Endothelial cell of umbilical vein (primary cell): ENCODE measurements around the gene ENDOD1. TPM values are rescaled to one million over a fixed set of nuclear protein-coding genes. Genes with fewer than 3 reads are reported as not detected.

ENCODE experiments used
- BruUV-seq: library from RNA; stranded (reverse); fragments of 400-500 nt; replicated peaks from 2 replicates; lab custom pipeline; 2021; lab: Mats Ljungman, UMichigan
- CTCF ChIA-PET: fragments of 300-600, 350-600 bp; sonication (Branson Sonifier 250); formaldehyde crosslinking; loops from one replicate; lab custom pipeline; 2021; ENCODE audit warnings: antibody characterized with exemption, inconsistent platforms; lab: Charles Lee
- POLR2A ChIA-PET: fragments of 300-600, 350-600 bp; sonication (Branson Sonifier 250); formaldehyde crosslinking; loops from one replicate; lab custom pipeline; 2021; ENCODE audit warnings: antibody characterized with exemption, inconsistent platforms; lab: Charles Lee
- DNase-seq: peaks from one replicate; pipeline ENCODE4 v3.0.0-alpha.2; 2011; ENCODE audit warnings: low read depth, low spot score
- FAIRE-seq: peaks from 2 replicates; lab custom pipeline; 2011; peaks lifted over from hg19 to GRCh38; lab: Jason Lieb, UNC
- H2AFZ ChIP-seq: 2 replicates; pipeline ENCODE4 v1.6.0; 2012; ENCODE audit warnings: low read depth, low read length, control low read depth, inconsistent platforms
- H3K27ac ChIP-seq: 2 replicates; pipeline ENCODE4 v1.5.1; 2011; ENCODE audit warnings: low read depth, mild to moderate bottlenecking, control low read depth, low read length, moderate library complexity; ENCODE audit not compliant: insufficient read depth
- H3K27me3 ChIP-seq, 2 experiments: 2 replicates each; pipeline versions ENCODE4 v1.6.0 to v1.6.1; 2011; ENCODE audit warnings: low read length in 2 of 2, mixed read lengths in 1 of 2; ENCODE audit not compliant: control insufficient read depth in 2 of 2, insufficient read depth in 2 of 2
- H3K36me3 ChIP-seq, 2 experiments: 2 replicates in 1 of 2; 3 replicates in 1 of 2; pipeline ENCODE4 v1.5.1; 2011; ENCODE audit warnings: low read length in 2 of 2, mild to moderate bottlenecking in 1 of 2, moderate library complexity in 1 of 2; ENCODE audit not compliant: control insufficient read depth in 2 of 2, insufficient read depth in 2 of 2; ENCODE audit errors: extremely low read depth in 1 of 2
- H3K4me1 ChIP-seq: 3 replicates; pipeline ENCODE4 v1.5.1; 2011; ENCODE audit warnings: mild to moderate bottlenecking, low read length; ENCODE audit not compliant: control insufficient read depth, insufficient read depth; ENCODE audit errors: extremely low read depth
- H3K4me2 ChIP-seq: 2 replicates; pipeline ENCODE4 v1.6.1; 2011; ENCODE audit warnings: low read length, control low read depth, mixed read lengths; ENCODE audit not compliant: insufficient read depth
- H3K4me3 ChIP-seq, 3 experiments: fragments of 200-600 bp in 1 of 3; sonication (generic), shearing (Covaris generic) in 1 of 3; replicated peaks in 1 of 3; 2 replicates each; pipeline ENCODE4 v1.5.1; 2011 to 2016; ENCODE audit warnings: control low read depth in 3 of 3, low read length in 3 of 3, mild to moderate bottlenecking in 2 of 3, inconsistent platforms in 1 of 3, low read depth in 1 of 3, moderate library complexity in 1 of 3; ENCODE audit not compliant: insufficient read depth in 1 of 3
- H3K79me2 ChIP-seq: 2 replicates; pipeline ENCODE4 v1.6.0; 2012; ENCODE audit warnings: low read length, inconsistent platforms; ENCODE audit not compliant: control insufficient read depth, insufficient read depth
- H3K9ac ChIP-seq: replicated peaks from 2 replicates; pipeline ENCODE3; 2011; ENCODE audit warnings: low read length, control low read depth; ENCODE audit not compliant: insufficient read depth; ENCODE audit errors: extremely low read depth
- H3K9me1 ChIP-seq: replicated peaks from 3 replicates; pipeline ENCODE4 v1.6.0; 2011; ENCODE audit warnings: mild to moderate bottlenecking, low read length; ENCODE audit not compliant: control insufficient read depth, insufficient read depth; ENCODE audit errors: extremely low read depth
- H3K9me3 ChIP-seq: replicated peaks from 2 replicates; pipeline ENCODE4 v1.5.1; 2012; ENCODE audit warnings: low read length, inconsistent platforms; ENCODE audit not compliant: control insufficient read depth, insufficient read depth
- H4K20me1 ChIP-seq: replicated peaks from 2 replicates; pipeline ENCODE3; 2011; ENCODE audit warnings: mild to moderate bottlenecking, low read length; ENCODE audit not compliant: control insufficient read depth, insufficient read depth; ENCODE audit errors: extremely low read depth
- CTCF ChIP-seq, 2 donors: IDR thresholded peaks; 1 replicate in 1 of 2; 2 replicates in 1 of 2; pipeline ENCODE4 v1.5.1; 2011; ENCODE audit warnings: low read length in 2 of 2, mild to moderate bottlenecking in 2 of 2, moderate library complexity in 2 of 2, control low read depth in 1 of 2, inconsistent platforms in 1 of 2, low read depth in 1 of 2; ENCODE audit not compliant: insufficient read depth in 1 of 2; ENCODE audit errors: extremely low read depth in 1 of 2
- EZH2 ChIP-seq: IDR thresholded peaks from 2 replicates; pipeline ENCODE4 v1.6.1; 2012; ENCODE audit warnings: borderline replicate concordance, low read depth, mild to moderate bottlenecking, moderate library complexity, low read length, inconsistent platforms; ENCODE audit not compliant: severe bottlenecking
- FOS ChIP-seq: IDR thresholded peaks from 2 replicates; pipeline ENCODE4 v1.6.1; 2011; ENCODE audit warnings: mild to moderate bottlenecking, low read length, moderate library complexity, borderline replicate concordance; ENCODE audit not compliant: insufficient read depth
- GATA2 ChIP-seq: IDR thresholded peaks from 2 replicates; pipeline ENCODE4 v1.7.0; 2011; ENCODE audit warnings: low read depth, mild to moderate bottlenecking, moderate library complexity, mixed read lengths, low read length; ENCODE audit not compliant: insufficient read length, insufficient read depth
- JUN ChIP-seq: IDR thresholded peaks from 2 replicates; pipeline ENCODE4 v1.6.1; 2011; ENCODE audit warnings: borderline replicate concordance, low read depth; ENCODE audit not compliant: insufficient read length, insufficient read depth
- MYC ChIP-seq: IDR thresholded peaks from one replicate; pipeline ENCODE4 v1.6.1; 2011; ENCODE audit warnings: mild to moderate bottlenecking, low read depth, low read length
- POLR2A ChIP-seq: IDR thresholded peaks from 2 replicates; pipeline ENCODE4 v1.6.1; 2012; ENCODE audit warnings: low read depth, mild to moderate bottlenecking, control low read depth, low read length
- POLR2AphosphoS5 ChIP-seq: IDR thresholded peaks from 2 replicates; pipeline ENCODE4 v1.6.1; 2012; ENCODE audit warnings: low read depth, mild to moderate bottlenecking, control low read depth, low read length, moderate library complexity; ENCODE audit not compliant: insufficient read depth
- dilution Hi-C: fragments of 300-500 bp; cut with MboI; formaldehyde crosslinking; loops from one replicate; pipeline ENCODE4 v1.15.0; 2019; ENCODE audit warnings: low sequenced_read_pairs; ENCODE audit not compliant: extremely low pct_ligation_motif_present
- intact Hi-C: fragments of 100-400 bp; cut with micrococcal nuclease; formaldehyde crosslinking; loops from one replicate; pipeline ENCODE4 v1.10.0; 2022
- polyA plus RNA-seq, 4 experiments: library from polyadenylated mRNA; depleted of rRNA in 3 of 4; stranded (reverse) in 3 of 4; unstranded in 1 of 4; fragments of >200 nt; gene quantifications; 2 replicates each; pipeline versions ENCODE4 v1.2.1 to v1.2.3, GENCODE V29; 2011 to 2012; ENCODE audit warnings: missing spikeins in 1 of 4
- total RNA-seq: library from RNA; stranded (reverse); gene quantifications from 2 replicates; pipeline ENCODE4 v1.2.3, GENCODE V29; 2021
- TF ChIP-seq, protein P1 (sequence below): IDR thresholded peaks from 2 replicates; pipeline ENCODE4 v1.6.1; 2011; ENCODE audit not compliant: insufficient read depth, insufficient read length

The ENDOD1 gene
- total and polyA plus RNA-seq, 2 donors (not counting 3 experiments of a cell fraction or from before 2014, with no cell fraction given) = 10.5 to 20.5 TPM

DNA sequence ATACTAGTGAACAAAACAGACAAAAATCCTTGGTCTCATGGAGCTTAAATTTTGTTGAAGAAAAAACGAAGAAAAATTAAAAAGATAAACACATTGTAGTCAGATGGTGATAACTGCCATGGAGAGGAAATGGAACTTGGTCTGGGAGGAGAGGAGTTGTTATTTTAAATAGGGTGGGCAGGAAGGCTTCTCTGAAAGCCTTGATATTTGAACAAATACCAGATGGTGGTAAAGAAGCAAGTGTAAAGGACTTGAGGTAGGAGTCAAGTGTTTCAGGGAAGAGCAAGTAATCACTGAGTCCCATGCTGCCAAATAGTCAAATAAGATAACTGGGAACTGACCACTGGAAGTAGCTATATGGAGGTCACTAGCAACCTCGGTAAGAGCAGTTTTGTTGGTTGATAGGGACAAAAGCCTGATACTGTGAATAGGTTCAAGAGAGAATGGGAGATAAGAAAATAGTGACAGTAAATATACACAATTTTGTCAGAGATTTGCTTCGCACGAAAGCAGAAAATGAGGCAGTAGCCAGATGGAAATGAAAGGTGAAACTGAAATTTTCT is 86.3 kb downstream of the ENDOD1 start:
- H3K79me2 ChIP-seq = no peaks in the 10 kb centered on the region
- intact Hi-C loops = no loop called here
- no peak overlapping the region for H3K27ac ChIP-seq
- no peaks in the 10 kb centered on the region for H3K4me1 ChIP-seq
- TF ChIP-seq POLR2A = no peak
- no peak for TF ChIP-seq GATA2
- no peak for TF ChIP-seq JUN
- TF ChIP-seq EZH2 = no peak
- TF ChIP-seq, protein P1, sequence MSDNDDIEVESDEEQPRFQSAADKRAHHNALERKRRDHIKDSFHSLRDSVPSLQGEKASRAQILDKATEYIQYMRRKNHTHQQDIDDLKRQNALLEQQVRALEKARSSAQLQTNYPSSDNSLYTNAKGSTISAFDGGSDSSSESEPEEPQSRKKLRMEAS = no peak
- no peak for TF ChIP-seq MYC
- TF ChIP-seq POLR2AphosphoS5 = no peak
- TF ChIP-seq FOS = no peak
- TF ChIP-seq CTCF (IDR thresholded peaks at IDR 0.05; ENCODE audit: extremely low read depth in 1 of 2, insufficient read depth in 1 of 2, low read depth in 1 of 2, low read length in 2 of 2) = no peak
- no peak for FAIRE-seq
- H3K36me3 ChIP-seq = no peaks in the 10 kb centered on the region
- no peak overlapping the region for H3K4me2 ChIP-seq
- no peak overlapping the region for H3K4me3 ChIP-seq
- H3K9me3 ChIP-seq = no peaks in the 10 kb centered on the region
- no peak overlapping the region for H3K9ac ChIP-seq
- H3K9me1 ChIP-seq = no peaks in the 10 kb centered on the region
- no TSS peak for BruUV-seq
- CTCF ChIA-PET = interaction anchor here (1.3 kb wide), 1 partner anchor 53 kb away, joined by 3 read pairs; no protein-coding TSS in a partner anchor
- H2AFZ ChIP-seq = no peak overlapping the region
- dilution Hi-C loops = no loop called here
- H4K20me1 ChIP-seq = no peaks in the 10 kb centered on the region
- H3K27me3 ChIP-seq = no peaks in the 10 kb centered on the region
- POLR2A ChIA-PET = no interaction called here
- DNase-seq = no peak

Other genes starting within 250 kb of the ENDOD1 start
- gene CWC15, start 116.3 kb upstream of the ENDOD1 start, total RNA-seq = 72.0 and 75.6 TPM in 2 replicates
- gene CWC15, start 116.3 kb upstream of the ENDOD1 start, polyA plus RNA-seq = 11.1 and 16.9 TPM in 2 replicates
- gene KDM4D, start 116.1 kb upstream of the ENDOD1 start, total RNA-seq = 1.0 and 1.3 TPM in 2 replicates
- gene KDM4D, start 116.1 kb upstream of the ENDOD1 start, polyA plus RNA-seq = 1.3 and 1.4 TPM in 2 replicates
- not detected in 2 replicates for gene KDM4E, start 64.6 kb upstream of the ENDOD1 start, total RNA-seq
- gene KDM4E, start 64.6 kb upstream of the ENDOD1 start, polyA plus RNA-seq = not detected in 2 replicates
- not detected in 2 replicates for gene KDM4F, start 40.4 kb upstream of the ENDOD1 start, total RNA-seq
- gene KDM4F, start 40.4 kb upstream of the ENDOD1 start, polyA plus RNA-seq = not detected in 2 replicates
- 29.2 and 31.3 TPM in 2 replicates for gene SRSF8, start 22.9 kb upstream of the ENDOD1 start, total RNA-seq
- 19.5 and 21.9 TPM in 2 replicates for gene SRSF8, start 22.9 kb upstream of the ENDOD1 start, polyA plus RNA-seq
- gene SESN3, start 141.4 kb downstream of the ENDOD1 start, total RNA-seq = 5.6 and 6.9 TPM in 2 replicates
- 1.3 and 1.6 TPM in 2 replicates for gene SESN3, start 141.4 kb downstream of the ENDOD1 start, polyA plus RNA-seq